Measurements from ENCODE around the gene TGM2.

The TGM2 gene

GRCh38 chr20:38165089-38165965, at the start of gene TGM2:
Gene TGM2, minus strand, starts transcription at chr20:38165270. Its CDS starts 72 bp downstream, at chr20:38165198.
- POLR2A ChIA-PET: interaction anchor here (1.5 kb wide), 1 partner anchor 92 kb away, joined by 3 read pairs; no protein-coding TSS in a partner anchor
- CTCF ChIA-PET: interaction anchor here (0.6 to 4.9 kb wide), 20 partner anchors 7 to 210 kb away, joined by 3 to 49 read pairs (median 5); no protein-coding TSS in a partner anchor
- no peaks in the 10 kb centered on the region for H3K9me3 ChIP-seq (ENCODE audit: control insufficient read depth, insufficient read depth, low read depth, low read length)
- no peaks in the 10 kb centered on the region for H3K4me1 ChIP-seq (ENCODE audit: control insufficient read depth, insufficient read depth, low read length)
- H3K27ac ChIP-seq (ENCODE audit: extremely low read depth, low read depth, low read length): no peak within 1 kb of the TSS
- H3K4me3 ChIP-seq (ENCODE audit: low read depth, low read length): peak within 1 kb of the TSS; percentile 32
- no peaks in the 10 kb centered on the region for H3K36me3 ChIP-seq (ENCODE audit: control insufficient read depth in 2 of 2, insufficient read depth in 1 of 2, low read length in 2 of 2)
- TF ChIP-seq ZNF211 (tag by site-specific recombination; IDR thresholded peaks at IDR 0.05; ENCODE audit: low read depth): no peak
- TF ChIP-seq, protein P1, sequence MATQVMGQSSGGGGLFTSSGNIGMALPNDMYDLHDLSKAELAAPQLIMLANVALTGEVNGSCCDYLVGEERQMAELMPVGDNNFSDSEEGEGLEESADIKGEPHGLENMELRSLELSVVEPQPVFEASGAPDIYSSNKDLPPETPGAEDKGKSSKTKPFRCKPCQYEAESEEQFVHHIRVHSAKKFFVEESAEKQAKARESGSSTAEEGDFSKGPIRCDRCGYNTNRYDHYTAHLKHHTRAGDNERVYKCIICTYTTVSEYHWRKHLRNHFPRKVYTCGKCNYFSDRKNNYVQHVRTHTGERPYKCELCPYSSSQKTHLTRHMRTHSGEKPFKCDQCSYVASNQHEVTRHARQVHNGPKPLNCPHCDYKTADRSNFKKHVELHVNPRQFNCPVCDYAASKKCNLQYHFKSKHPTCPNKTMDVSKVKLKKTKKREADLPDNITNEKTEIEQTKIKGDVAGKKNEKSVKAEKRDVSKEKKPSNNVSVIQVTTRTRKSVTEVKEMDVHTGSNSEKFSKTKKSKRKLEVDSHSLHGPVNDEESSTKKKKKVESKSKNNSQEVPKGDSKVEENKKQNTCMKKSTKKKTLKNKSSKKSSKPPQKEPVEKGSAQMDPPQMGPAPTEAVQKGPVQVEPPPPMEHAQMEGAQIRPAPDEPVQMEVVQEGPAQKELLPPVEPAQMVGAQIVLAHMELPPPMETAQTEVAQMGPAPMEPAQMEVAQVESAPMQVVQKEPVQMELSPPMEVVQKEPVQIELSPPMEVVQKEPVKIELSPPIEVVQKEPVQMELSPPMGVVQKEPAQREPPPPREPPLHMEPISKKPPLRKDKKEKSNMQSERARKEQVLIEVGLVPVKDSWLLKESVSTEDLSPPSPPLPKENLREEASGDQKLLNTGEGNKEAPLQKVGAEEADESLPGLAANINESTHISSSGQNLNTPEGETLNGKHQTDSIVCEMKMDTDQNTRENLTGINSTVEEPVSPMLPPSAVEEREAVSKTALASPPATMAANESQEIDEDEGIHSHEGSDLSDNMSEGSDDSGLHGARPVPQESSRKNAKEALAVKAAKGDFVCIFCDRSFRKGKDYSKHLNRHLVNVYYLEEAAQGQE (tag by site-specific recombination; IDR thresholded peaks at IDR 0.05): peak; percentile 36; the same call in 1 of the 2 replicates
- TF ChIP-seq ZNF26 (tag by site-specific recombination; IDR thresholded peaks at IDR 0.05): no peak
- no peak for TF ChIP-seq GLI2 (tag by site-specific recombination; IDR thresholded peaks at IDR 0.05; ENCODE audit: borderline replicate concordance, low read depth)
- TF ChIP-seq ZNF302 (tag by site-specific recombination; IDR thresholded peaks at IDR 0.05; ENCODE audit: low read depth): no peak
- peak; percentile 21; the same call in 1 of the 2 replicates for TF ChIP-seq ZBTB10 (tag by site-specific recombination; IDR thresholded peaks at IDR 0.05)
- peak; percentile 33 for TF ChIP-seq SP2 (tag by site-specific recombination; IDR thresholded peaks at IDR 0.05)
- 0 out of 2 replicates have a peak, but pooled peaks have one; percentile 12 for TF ChIP-seq ZBTB17 (tag by site-specific recombination; IDR thresholded peaks at IDR 0.05)
- TF ChIP-seq ZNF585B (tag by site-specific recombination; IDR thresholded peaks at IDR 0.05): no peak
- no peak for TF ChIP-seq ZSCAN16 (tag by site-specific recombination; IDR thresholded peaks at IDR 0.05)
- peak; percentile 74 for TF ChIP-seq ZNF335 (tag by site-specific recombination; conservative IDR thresholded peaks at IDR 0.05)
- TF ChIP-seq, protein P2, sequence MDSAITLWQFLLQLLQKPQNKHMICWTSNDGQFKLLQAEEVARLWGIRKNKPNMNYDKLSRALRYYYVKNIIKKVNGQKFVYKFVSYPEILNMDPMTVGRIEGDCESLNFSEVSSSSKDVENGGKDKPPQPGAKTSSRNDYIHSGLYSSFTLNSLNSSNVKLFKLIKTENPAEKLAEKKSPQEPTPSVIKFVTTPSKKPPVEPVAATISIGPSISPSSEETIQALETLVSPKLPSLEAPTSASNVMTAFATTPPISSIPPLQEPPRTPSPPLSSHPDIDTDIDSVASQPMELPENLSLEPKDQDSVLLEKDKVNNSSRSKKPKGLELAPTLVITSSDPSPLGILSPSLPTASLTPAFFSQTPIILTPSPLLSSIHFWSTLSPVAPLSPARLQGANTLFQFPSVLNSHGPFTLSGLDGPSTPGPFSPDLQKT (IDR thresholded peaks at IDR 0.05; ENCODE audit: borderline replicate concordance, low read depth, low read length): no peak
- peak; percentile 26; the same call in 1 of the 2 replicates for TF ChIP-seq ZNF76 (tag by site-specific recombination; IDR thresholded peaks at IDR 0.05; ENCODE audit: borderline replicate concordance, low read depth)
- TF ChIP-seq ZFP3 (tag by site-specific recombination; IDR thresholded peaks at IDR 0.05; ENCODE audit: low read depth): no peak
- TF ChIP-seq ZNF169 (tag by site-specific recombination; IDR thresholded peaks at IDR 0.05): no peak
- peak; percentile 27 for TF ChIP-seq KLF16 (tag by site-specific recombination; IDR thresholded peaks at IDR 0.05)
- TF ChIP-seq, protein P3, sequence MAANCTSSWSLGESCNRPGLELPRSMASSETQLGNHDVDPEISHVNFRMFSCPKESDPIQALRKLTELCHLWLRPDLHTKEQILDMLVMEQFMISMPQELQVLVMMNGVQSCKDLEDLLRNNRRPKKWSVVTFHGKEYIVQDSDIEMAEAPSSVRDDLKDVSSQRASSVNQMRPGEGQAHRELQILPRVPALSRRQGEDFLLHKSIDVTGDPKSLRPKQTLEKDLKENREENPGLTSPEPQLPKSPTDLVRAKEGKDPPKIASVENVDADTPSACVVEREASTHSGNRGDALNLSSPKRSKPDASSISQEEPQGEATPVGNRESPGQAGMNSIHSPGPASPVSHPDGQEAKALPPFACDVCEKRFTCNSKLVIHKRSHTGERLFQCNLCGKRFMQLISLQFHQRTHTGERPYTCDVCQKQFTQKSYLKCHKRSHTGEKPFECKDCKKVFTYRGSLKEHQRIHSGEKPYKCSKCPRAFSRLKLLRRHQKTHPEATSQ (tag by site-specific recombination; IDR thresholded peaks at IDR 0.05): peak; percentile 72; the same call in 1 of the 2 replicates
- TF ChIP-seq SCRT2 (tag by site-specific recombination; IDR thresholded peaks at IDR 0.05): peak; percentile 86
- TF ChIP-seq ZNF692 (tag by site-specific recombination; IDR thresholded peaks at IDR 0.05): peak; percentile 93
- peak; percentile 45; the same call in 1 of the 2 replicates for TF ChIP-seq ZNF391 (tag by site-specific recombination; IDR thresholded peaks at IDR 0.05; ENCODE audit: borderline replicate concordance, low read depth)
- TF ChIP-seq ZSCAN30 (tag by site-specific recombination; IDR thresholded peaks at IDR 0.05): peak; percentile 69; the same call in 1 of the 2 replicates
- no peak for TF ChIP-seq ZNF174 (tag by site-specific recombination; IDR thresholded peaks at IDR 0.05)
- no peak for TF ChIP-seq ZNF366 (tag by site-specific recombination; conservative IDR thresholded peaks at IDR 0.05)
- no peak for TF ChIP-seq ZNF239 (tag by site-specific recombination; IDR thresholded peaks at IDR 0.05)
